WI38 (cell line): ENCODE results near the gene NCOA1.

Experiments
- H3K4me3 ChIP-seq: 2 replicates; pipeline ENCODE4 v1.5.1; 2011; ENCODE audit warnings: low read depth, mild to moderate bottlenecking, control low read depth, low read length
- TF ChIP-seq, protein P1 (sequence below): IDR thresholded peaks from 2 replicates; pipeline ENCODE4 v1.5.1; 2012; ENCODE audit warnings: low read depth, mild to moderate bottlenecking, control low read depth, low read length

NCOA1 gene

DNA sequence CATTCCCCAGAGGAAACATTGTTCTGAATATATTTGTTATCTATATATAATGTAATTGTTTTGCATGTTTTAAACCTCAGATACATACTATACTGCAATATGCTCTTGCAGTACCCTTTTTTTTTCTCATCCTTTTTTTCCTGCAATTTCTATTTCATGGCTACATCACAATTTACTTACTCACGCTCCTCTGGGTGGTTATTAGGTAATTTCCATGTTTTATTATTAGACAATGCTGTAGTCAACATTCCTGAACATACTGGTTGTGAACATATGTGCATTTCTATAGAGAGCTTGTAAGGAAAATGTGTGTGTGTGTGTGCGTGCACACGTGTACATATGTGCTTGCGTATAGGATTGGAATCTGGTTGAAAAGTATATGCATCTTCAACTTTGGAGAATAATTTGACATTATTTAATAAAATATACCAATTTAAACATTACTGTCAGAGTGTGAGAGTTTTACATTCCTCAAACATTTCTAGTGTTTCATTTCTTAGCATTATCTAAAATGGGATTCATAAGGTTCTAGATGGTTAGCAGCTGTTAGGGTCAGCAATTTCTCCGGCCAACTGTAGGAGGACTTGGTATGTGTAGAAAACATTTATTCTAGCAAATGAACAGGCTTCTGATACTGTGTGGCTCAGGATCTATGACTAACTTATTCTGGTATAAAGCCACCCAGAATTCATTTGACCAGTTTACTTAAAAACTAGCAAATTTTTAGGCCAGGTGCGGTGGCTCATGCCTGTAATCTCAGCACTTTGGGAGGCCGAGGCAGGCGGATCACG is 22.4 kb downstream of the NCOA1 start:
- TF ChIP-seq, protein P1, sequence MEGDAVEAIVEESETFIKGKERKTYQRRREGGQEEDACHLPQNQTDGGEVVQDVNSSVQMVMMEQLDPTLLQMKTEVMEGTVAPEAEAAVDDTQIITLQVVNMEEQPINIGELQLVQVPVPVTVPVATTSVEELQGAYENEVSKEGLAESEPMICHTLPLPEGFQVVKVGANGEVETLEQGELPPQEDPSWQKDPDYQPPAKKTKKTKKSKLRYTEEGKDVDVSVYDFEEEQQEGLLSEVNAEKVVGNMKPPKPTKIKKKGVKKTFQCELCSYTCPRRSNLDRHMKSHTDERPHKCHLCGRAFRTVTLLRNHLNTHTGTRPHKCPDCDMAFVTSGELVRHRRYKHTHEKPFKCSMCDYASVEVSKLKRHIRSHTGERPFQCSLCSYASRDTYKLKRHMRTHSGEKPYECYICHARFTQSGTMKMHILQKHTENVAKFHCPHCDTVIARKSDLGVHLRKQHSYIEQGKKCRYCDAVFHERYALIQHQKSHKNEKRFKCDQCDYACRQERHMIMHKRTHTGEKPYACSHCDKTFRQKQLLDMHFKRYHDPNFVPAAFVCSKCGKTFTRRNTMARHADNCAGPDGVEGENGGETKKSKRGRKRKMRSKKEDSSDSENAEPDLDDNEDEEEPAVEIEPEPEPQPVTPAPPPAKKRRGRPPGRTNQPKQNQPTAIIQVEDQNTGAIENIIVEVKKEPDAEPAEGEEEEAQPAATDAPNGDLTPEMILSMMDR = no peak

GRCh38 chr2:24514820-24515219 is 23.8 kb downstream of the NCOA1 start:
- TF ChIP-seq, protein P1 = no peak
- H3K4me3 ChIP-seq = no peak overlapping the region

More for the DNA sequence above, 22.4 kb downstream of the NCOA1 start:
- H3K4me3 ChIP-seq = no peak overlapping the region

DNA sequence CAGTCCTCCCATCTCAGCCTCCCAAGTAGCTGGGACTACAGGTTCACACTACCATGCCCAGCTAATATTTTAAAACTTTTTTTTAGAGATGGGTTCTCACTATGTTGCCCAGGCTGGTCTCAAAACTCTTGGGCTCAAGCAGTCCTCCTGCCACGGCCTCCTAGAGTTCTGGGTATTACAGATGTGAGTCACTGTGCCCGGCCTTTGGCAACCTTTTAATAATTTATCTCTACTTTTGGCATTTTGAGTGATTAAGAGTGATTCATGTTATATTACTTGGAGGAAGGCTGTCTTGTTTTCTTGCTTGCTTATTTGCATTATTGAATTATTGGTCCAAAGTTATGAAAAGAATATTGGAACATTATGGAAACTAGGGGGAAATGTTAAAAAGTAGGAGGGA is 24.3 kb downstream of the NCOA1 start:
- TF ChIP-seq, protein P1 = no peak
- no peak overlapping the region for H3K4me3 ChIP-seq

- no peak overlapping the region for H3K4me3 ChIP-seq
- TF ChIP-seq, protein P1 = no peak
Observed at GRCh38 chr2:24515831-24516230, 24.8 kb downstream of the NCOA1 start.

- TF ChIP-seq, protein P1 = no peak
- H3K4me3 ChIP-seq = no peak overlapping the region
Observed at GRCh38 chr2:24517247-24517646, 26.2 kb downstream of the NCOA1 start.

GRCh38 chr2:24520175-24520574 is 29.1 kb downstream of the NCOA1 start:
- TF ChIP-seq, protein P1 = no peak
- H3K4me3 ChIP-seq = no peak overlapping the region

- TF ChIP-seq, protein P1 = no peak
- H3K4me3 ChIP-seq = no peak overlapping the region
Observed at GRCh38 chr2:24521162-24521857, 30.3 kb downstream of the NCOA1 start.
